Neural cell (in vitro differentiated cells): Measurements from ENCODE around the gene TAAR9. TPM values are rescaled to one million over a fixed set of nuclear protein-coding genes. Genes with fewer than 3 reads are reported as not detected.

ENCODE experiments used
- H2AFZ ChIP-seq: fragments of 200-600, 300-800 bp; sonication (generic), shearing (Covaris generic); 2 replicates; pipeline ENCODE4 v1.6.0; 2014; ENCODE audit warnings: low read depth, mild to moderate bottlenecking, antibody characterized with exemption, low read length, moderate library complexity
- H3F3A ChIP-seq: fragments of 200-600 bp; shearing (Covaris generic); 2 replicates; pipeline ENCODE4 v1.6.1; 2016; ENCODE audit warnings: mild to moderate bottlenecking, moderate library complexity, mixed read lengths, antibody characterized with exemption, low read length; ENCODE audit not compliant: insufficient read depth, poor library complexity, severe bottlenecking
- H3K27ac ChIP-seq: fragments of 200-600, 300-800 bp; sonication (generic), shearing (Covaris generic); 2 replicates; pipeline ENCODE4 v1.5.1; 2014; ENCODE audit warnings: mild to moderate bottlenecking, low read length, moderate library complexity
- H3K27me3 ChIP-seq: fragments of 300-800, 200-600 bp; sonication (generic), shearing (Covaris generic); 2 replicates; pipeline ENCODE4 v1.6.0; 2014; ENCODE audit warnings: mild to moderate bottlenecking, low read depth, low read length, moderate library complexity; ENCODE audit not compliant: insufficient read depth
- H3K36me3 ChIP-seq: fragments of 300-800, 200-600 bp; sonication (generic), shearing (Covaris generic); 2 replicates; pipeline ENCODE4 v1.5.1; 2014; ENCODE audit warnings: mild to moderate bottlenecking, antibody characterized with exemption, low read length, moderate library complexity; ENCODE audit not compliant: insufficient read depth
- H3K4me2 ChIP-seq: fragments of 300-800, 200-600 bp; sonication (generic), shearing (Covaris generic); 2 replicates; pipeline ENCODE4 v1.6.0; 2014; ENCODE audit warnings: mild to moderate bottlenecking, low read length
- H3K4me3 ChIP-seq: fragments of 300-800, 200-600 bp; sonication (generic), shearing (Covaris generic); 2 replicates; pipeline ENCODE4 v1.5.1; 2014; ENCODE audit warnings: mild to moderate bottlenecking, low read length, moderate library complexity
- H3K79me2 ChIP-seq: fragments of 200-600 bp; shearing (Covaris generic); replicated peaks from 2 replicates; pipeline ENCODE4 v1.6.0; 2014; ENCODE audit warnings: mild to moderate bottlenecking, low read length, moderate library complexity; ENCODE audit not compliant: insufficient read depth
- H3K9ac ChIP-seq: fragments of 300-800, 200-600 bp; sonication (generic), shearing (Covaris generic); 2 replicates; pipeline ENCODE4 v1.6.1; 2016; ENCODE audit warnings: mild to moderate bottlenecking, low read length, mixed read lengths
- H3K9me2 ChIP-seq: fragments of 200-600 bp; shearing (Covaris generic); 2 replicates; pipeline ENCODE4 v1.6.1; 2016; ENCODE audit warnings: mild to moderate bottlenecking, low read length, mixed read lengths; ENCODE audit not compliant: insufficient read depth
- H3K9me3 ChIP-seq: fragments of 200-600, 300-800 bp; sonication (generic), shearing (Covaris generic); 2 replicates; pipeline ENCODE4 v1.6.1; 2016; ENCODE audit warnings: mild to moderate bottlenecking, mixed run types, low read length, moderate library complexity, mixed read lengths
- H4K20me1 ChIP-seq: fragments of 200-600 bp; shearing (Covaris generic); 2 replicates; pipeline ENCODE4 v1.6.1; 2016; ENCODE audit warnings: mild to moderate bottlenecking, mixed run types; ENCODE audit not compliant: insufficient read depth
- CTCF ChIP-seq: fragments of 450-650 bp; IDR thresholded peaks from 2 replicates; pipeline ENCODE4 v1.5.1; 2014; ENCODE audit warnings: antibody characterized with exemption, mild to moderate bottlenecking, moderate library complexity; ENCODE audit not compliant: poor library complexity, severe bottlenecking
- EP300 ChIP-seq: fragments of 450-650 bp; conservative IDR thresholded peaks from 2 replicates; pipeline ENCODE4 v1.6.1; 2014; ENCODE audit warnings: antibody characterized with exemption, mild to moderate bottlenecking, moderate library complexity; ENCODE audit not compliant: poor library complexity, severe bottlenecking
- EZH2 ChIP-seq: fragments of 200-600, 300-800 bp; shearing (Covaris generic), sonication (generic); IDR thresholded peaks from 2 replicates; pipeline ENCODE4 v1.6.1; 2014; ENCODE audit warnings: antibody characterized with exemption, low read length, borderline replicate concordance, mild to moderate bottlenecking; ENCODE audit not compliant: insufficient read depth, poor library complexity, severe bottlenecking
- MXI1 ChIP-seq: fragments of 450-650 bp; conservative IDR thresholded peaks from 2 replicates; pipeline ENCODE4 v1.6.1; 2014; ENCODE audit warnings: antibody characterized with exemption, mild to moderate bottlenecking; ENCODE audit not compliant: poor library complexity, severe bottlenecking
- POLR2AphosphoS5 ChIP-seq: IDR thresholded peaks from 2 replicates; pipeline ENCODE4 v1.6.1; 2012
- RAD21 ChIP-seq: fragments of 450-650 bp; conservative IDR thresholded peaks from 2 replicates; pipeline ENCODE4 v1.6.1; 2014; ENCODE audit warnings: antibody characterized with exemption, mild to moderate bottlenecking, moderate library complexity
- REST ChIP-seq: IDR thresholded peaks from 2 replicates; pipeline ENCODE4 v1.6.1; 2012; ENCODE audit warnings: borderline replicate concordance
- SMC3 ChIP-seq: fragments of 450-650 bp; conservative IDR thresholded peaks from 2 replicates; pipeline ENCODE4 v1.6.1; 2014; ENCODE audit warnings: antibody characterized with exemption, mild to moderate bottlenecking, moderate library complexity; ENCODE audit not compliant: poor library complexity
- TAF1 ChIP-seq: IDR thresholded peaks from 2 replicates; pipeline ENCODE4 v1.6.1; 2012; ENCODE audit warnings: low read depth
- polyA plus RNA-seq: library from polyadenylated mRNA; depleted of rRNA; stranded (reverse); fragments of >200 nt; gene quantifications from 2 replicates; pipeline ENCODE4 v1.2.3, GENCODE V29; 2014

The TAAR9 gene
- polyA plus RNA-seq, 1 donor from 2014 or later, result not detected

GRCh38 chr6:132506869-132507808 is 30.9 kb upstream of the TAAR9 start:
- Histone ChIP-seq H3K36me3 (no peaks in the 10 kb centered on the region), H3K9ac (no peak overlapping the region), H4K20me1 (no peaks in the 10 kb centered on the region), H3K27me3 (no peaks in the 10 kb centered on the region), H3K27ac (no peak overlapping the region), H3K9me2 (no peaks in the 10 kb centered on the region), H3K4me2 (no peak overlapping the region), H3K79me2 (peaks cover 66% of the 10 kb centered on the region), H3F3A (no peaks in the 10 kb centered on the region), H2AFZ (no peak overlapping the region), H3K4me3 (no peak overlapping the region), H3K9me3 (no peaks in the 10 kb centered on the region)
- TF ChIP-seq TAF1, result no peak
- TF ChIP-seq EZH2, result no peak
- TF ChIP-seq POLR2AphosphoS5, result no peak
- TF ChIP-seq RAD21, result no peak
- TF ChIP-seq REST, result no peak
- TF ChIP-seq EP300, result no peak
- TF ChIP-seq CTCF, result no peak
- TF ChIP-seq MXI1, result no peak
- no peak for TF ChIP-seq SMC3

- Histone ChIP-seq H3K36me3 (no peaks in the 10 kb centered on the region), H3K4me3 (peak overlapping the region; percentile 85), H2AFZ (no peak overlapping the region), H4K20me1 (no peaks in the 10 kb centered on the region), H3K4me2 (peak overlapping the region; percentile 76), H3K27ac (no peak overlapping the region), H3K9me3 (no peaks in the 10 kb centered on the region), H3K27me3 (no peaks in the 10 kb centered on the region), H3K79me2 (peaks cover 56% of the 10 kb centered on the region), H3K9me2 (no peaks in the 10 kb centered on the region), H3K9ac (no peak overlapping the region), H3F3A (no peaks in the 10 kb centered on the region)
- TF ChIP-seq EZH2 (no peak), POLR2AphosphoS5 (no peak), TAF1 (no peak), CTCF (no peak), REST (no peak), SMC3 (no peak), EP300 (no peak), RAD21 (no peak), MXI1 (no peak)
Measured at GRCh38 chr6:132511210-132511830, 26.8 kb upstream of the TAAR9 start.
